GM21717 (cell line): Measurements from ENCODE around the gene CUL1.

Source experiments
- ATAC-seq: cut with Tn5 transposase; IDR thresholded peaks from one replicate; pipeline ENCODE4 v1.9.1; 2021; ENCODE audit warnings: mild to moderate bottlenecking, moderate library complexity; ENCODE audit not compliant: unreplicated experiment

The CUL1 gene

GRCh38 chr7:148698397-148699023 lies at the start of gene CUL1:
Gene CUL1, plus strand, starts transcription at chr7:148698903. Its CDS starts 31,220 bp downstream, at chr7:148730123.
- ATAC-seq, result peak; percentile 75

- ATAC-seq, result no peak
These were observed 48.4 kb upstream of the CUL1 start for GRCh38 chr7:148650232-148650858.

GRCh38 chr7:148652773-148653172 lies 45.9 kb upstream of the CUL1 start:
- no peak for ATAC-seq

- ATAC-seq, result no peak
These were observed 40.8 kb upstream of the CUL1 start for GRCh38 chr7:148657929-148658328.

GRCh38 chr7:148661471-148661870 lies 37.2 kb upstream of the CUL1 start:
- ATAC-seq, result no peak

- no peak for ATAC-seq
These were observed 36.1 kb upstream of the CUL1 start for GRCh38 chr7:148662646-148663045.

GRCh38 chr7:148664324-148664723 lies 34.4 kb upstream of the CUL1 start:
- no peak for ATAC-seq

- ATAC-seq, result no peak
These were observed 33.5 kb upstream of the CUL1 start for GRCh38 chr7:148665221-148665620.

- ATAC-seq, result no peak
These were observed 28.8 kb upstream of the CUL1 start for GRCh38 chr7:148669927-148670326.

- ATAC-seq, result no peak
These were observed 28.3 kb upstream of the CUL1 start for GRCh38 chr7:148670374-148670773.

- no peak for ATAC-seq
These were observed 27.9 kb upstream of the CUL1 start for GRCh38 chr7:148670807-148671206.

GRCh38 chr7:148672041-148672440 lies 26.7 kb upstream of the CUL1 start:
- no peak for ATAC-seq

GRCh38 chr7:148674689-148675088 lies 24.0 kb upstream of the CUL1 start:
- no peak for ATAC-seq

GRCh38 chr7:148676291-148676690 lies 22.4 kb upstream of the CUL1 start:
- no peak for ATAC-seq

- ATAC-seq, result no peak
These were observed 16.9 kb upstream of the CUL1 start for GRCh38 chr7:148681821-148682220.

- ATAC-seq, result no peak
These were observed 14.3 kb upstream of the CUL1 start for GRCh38 chr7:148684289-148684830.

GRCh38 chr7:148686312-148686937 lies 12.3 kb upstream of the CUL1 start:
- ATAC-seq, result no peak

GRCh38 chr7:148687555-148687954 lies 11.1 kb upstream of the CUL1 start:
- no peak for ATAC-seq

- ATAC-seq, result no peak
These were observed 10.2 kb upstream of the CUL1 start for GRCh38 chr7:148688526-148688925.

GRCh38 chr7:148693651-148694050 lies 5.1 kb upstream of the CUL1 start:
- no peak for ATAC-seq

- no peak for ATAC-seq
These were observed 4.1 kb upstream of the CUL1 start for GRCh38 chr7:148694631-148695030.

- ATAC-seq, result no peak
These were observed 2.8 kb upstream of the CUL1 start for GRCh38 chr7:148695953-148696352.
